B cell (primary cell): ENCODE measurements around the gene CCL3. TPM values are rescaled to one million over a fixed set of nuclear protein-coding genes. Genes with fewer than 3 reads are reported as not detected.
"Not testable (repeated sequence)": the region's sequence is repeated elsewhere in the genome, so short reads cannot be mapped to it uniquely, and the experiment has no call there.

Experiments
- ATAC-seq: fragments of 200-7000 bp; cut with Tn5 transposase; one replicate; pipeline ENCODE4 v1.10.0; 2021; ENCODE audit warnings: low read depth, mild to moderate bottlenecking, moderate number of reproducible peaks, moderate library complexity
- CTCF ChIA-PET: fragments of 350-600 bp; sonication (Branson Sonifier 250); formaldehyde crosslinking; loops from one replicate; lab custom pipeline; 2021; ENCODE audit warnings: antibody characterized with exemption, inconsistent platforms; lab: Charles Lee
- POLR2A ChIA-PET: fragments of 350-600 bp; sonication (Branson Sonifier 250); formaldehyde crosslinking; loops from one replicate; lab custom pipeline; 2021; ENCODE audit warnings: antibody characterized with exemption; lab: Charles Lee
- DNase-seq: peaks from one replicate; pipeline ENCODE4 v3.0.0; 2013
- H2AFZ ChIP-seq: 2 replicates; pipeline ENCODE4 v1.6.1; 2012; ENCODE audit warnings: mild to moderate bottlenecking, low read depth, low read length; ENCODE audit not compliant: insufficient read depth, poor library complexity, severe bottlenecking
- H3K27ac ChIP-seq, 2 donors: 1 replicate in 1 of 2; 2 replicates in 1 of 2; pipeline ENCODE4 v1.5.1; 2012 to 2013; ENCODE audit warnings: low read length in 2 of 2, mild to moderate bottlenecking in 2 of 2, moderate library complexity in 1 of 2
- H3K27me3 ChIP-seq, 4 experiments: fragments of 200-600 bp in 1 of 4; sonication (generic) in 1 of 4; replicated peaks in 1 of 4; 1 replicate in 2 of 4; 2 replicates in 2 of 4; pipeline versions ENCODE4 v1.6.1 to v1.7.0; 2013 to 2016; ENCODE audit warnings: low read length in 3 of 4, mild to moderate bottlenecking in 2 of 4, mixed read lengths in 1 of 4, moderate library complexity in 1 of 4; ENCODE audit not compliant: insufficient read depth in 4 of 4, control insufficient read depth in 3 of 4; ENCODE audit errors: control extremely low read depth in 1 of 4
- H3K36me3 ChIP-seq, 2 experiments: replicated peaks in 1 of 2; 1 replicate in 1 of 2; 2 replicates in 1 of 2; pipeline versions ENCODE4 v1.6.1 to v1.7.1; 2013; ENCODE audit warnings: low read length in 1 of 2; ENCODE audit not compliant: insufficient read depth in 2 of 2, control insufficient read depth in 1 of 2; ENCODE audit errors: control extremely low read depth in 1 of 2, extremely low read depth in 1 of 2
- H3K4me1 ChIP-seq, 2 donors: fragments of 200-600 bp in 1 of 2; sonication (generic) in 1 of 2; 1 replicate in 1 of 2; 2 replicates in 1 of 2; pipeline versions ENCODE4 v1.5.1 to v1.6.1; 2013 to 2017; ENCODE audit warnings: low read length in 2 of 2; ENCODE audit not compliant: control insufficient read depth in 2 of 2, insufficient read depth in 2 of 2
- H3K4me2 ChIP-seq: replicated peaks from 2 replicates; pipeline ENCODE3; 2012; ENCODE audit warnings: mild to moderate bottlenecking, low read depth, low read length; ENCODE audit not compliant: poor library complexity, severe bottlenecking
- H3K4me3 ChIP-seq, 5 experiments: fragments of 200-600 bp in 1 of 5; sonication (generic) in 1 of 5; 1 replicate in 3 of 5; 2 replicates in 2 of 5; pipeline versions ENCODE4 v1.5.1 to v1.7.0; 2011 to 2016; ENCODE audit warnings: low read length in 4 of 5, mild to moderate bottlenecking in 4 of 5, low read depth in 2 of 5, control low read depth in 1 of 5, moderate library complexity in 1 of 5; ENCODE audit not compliant: insufficient read depth in 1 of 5; ENCODE audit errors: control extremely low read depth in 1 of 5, extremely low read depth in 1 of 5
- H3K79me2 ChIP-seq: fragments of 200-600 bp; sonication (generic); one replicate; pipeline ENCODE4 v1.6.0; 2016; ENCODE audit warnings: low read length; ENCODE audit not compliant: control insufficient read depth, insufficient read depth
- H3K9ac ChIP-seq: fragments of 200-600 bp; sonication (generic); 2 replicates; pipeline ENCODE4 v1.6.1; 2017; ENCODE audit warnings: mild to moderate bottlenecking, low read length, moderate library complexity
- H3K9me3 ChIP-seq, 3 donors: one replicate each; pipeline versions ENCODE4 v1.6.1 to v1.7.1; 2013; ENCODE audit warnings: low read length in 2 of 3; ENCODE audit not compliant: control insufficient read depth in 2 of 3, insufficient read depth in 1 of 3; ENCODE audit errors: control extremely low read depth in 1 of 3
- H4K20me1 ChIP-seq: 2 replicates; pipeline ENCODE4 v1.6.0; 2012; ENCODE audit warnings: mild to moderate bottlenecking, low read length; ENCODE audit not compliant: insufficient read depth, control insufficient read depth, poor library complexity, severe bottlenecking
- H3K27ac Mint-ChIP-seq: one replicate; pipeline ENCODE4 v1.8.0; 2021; ENCODE audit warnings: mixed read lengths
- H3K27me3 Mint-ChIP-seq: one replicate; pipeline ENCODE4 v1.8.0; 2021; ENCODE audit warnings: mixed read lengths
- H3K4me1 Mint-ChIP-seq: one replicate; pipeline ENCODE4 v1.8.0; 2021; ENCODE audit warnings: mixed read lengths
- H3K4me3 Mint-ChIP-seq: one replicate; pipeline ENCODE4 v1.8.0; 2021; ENCODE audit warnings: mixed read lengths
- H3K9me3 Mint-ChIP-seq: one replicate; pipeline ENCODE4 v1.8.0; 2022; ENCODE audit warnings: mixed read lengths; ENCODE audit not compliant: insufficient read depth
- WGBS: methylation state at CpG from one replicate; pipeline ENCODE4 v1.1.5; 2013; ENCODE audit warnings: missing lambda C conversion rate; ENCODE audit not compliant: insufficient coverage; 5-methylcytosine and 5-hydroxymethylcytosine counted together
- intact Hi-C: fragments of 100-400 bp; cut with micrococcal nuclease; formaldehyde crosslinking; loops from one replicate; pipeline ENCODE4 v1.10.0; 2022
- polyA plus RNA-seq: library from polyadenylated mRNA; depleted of rRNA; stranded (reverse); fragments of >200 nt; gene quantifications from 2 replicates; pipeline ENCODE4 v1.2.3, GENCODE V29; 2012
- total RNA-seq, 2 donors: library from RNA; stranded (reverse); fragments of 120-200 nt in 1 of 2; gene quantifications; 1 replicate in 1 of 2; 2 replicates in 1 of 2; pipeline versions ENCODE4 v1.2.3 to v1.2.4, GENCODE V29; 2013 to 2022

The CCL3 gene
- total and polyA plus RNA-seq, 2 donors (not counting 1 experiment from before 2014, with no cell fraction given) = 5.7 to 31.3 TPM

DNA sequence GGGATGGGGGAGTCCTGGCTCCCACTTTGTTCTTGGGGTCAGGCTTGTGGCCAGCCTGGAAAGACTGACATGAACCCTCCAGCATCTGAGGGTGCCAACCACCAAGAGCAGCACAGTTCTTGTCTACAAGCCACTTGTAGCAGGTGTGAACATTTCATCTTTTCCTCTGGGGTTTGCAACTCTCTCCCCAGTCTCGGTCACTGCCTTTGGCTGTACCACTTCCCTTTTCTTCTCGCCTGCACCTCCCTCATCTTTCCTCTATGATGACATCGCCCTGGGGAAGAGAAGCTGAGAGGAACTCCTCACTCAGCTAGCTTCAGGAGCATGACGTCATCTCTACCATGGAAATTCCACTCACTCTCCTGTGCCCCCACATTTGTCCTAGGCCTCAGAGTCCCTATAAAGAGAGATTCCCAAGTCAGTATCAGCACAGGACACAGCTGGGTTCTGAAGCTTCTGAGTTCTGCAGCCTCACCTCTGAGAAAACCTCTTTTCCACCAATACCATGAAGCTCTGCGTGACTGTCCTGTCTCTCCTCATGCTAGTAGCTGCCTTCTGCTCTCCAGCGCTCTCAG lies 13.5 kb upstream of the CCL3 start, which contains the start of gene CCL4:
TSS of gene CCL4 (plus strand) at position 427 of the 575 bp plus-strand sequence. CDS start at position 506, 79 bp downstream.
- Histone ChIP-seq H3K27ac (peak within 1 kb of the TSS; percentile 41 to 69), H3K4me1 (peaks cover 49 to 58% of the 10 kb centered on the region in 2 donors), H3K27me3 (peaks cover 0 to 11% (median 4%) of the 10 kb centered on the region in 4 experiments), H3K4me3 (peak within 1 kb of the TSS in 3 of 5 experiments; percentile 19 to 41 (median 30)), H3K4me2 (peak within 1 kb of the TSS; percentile 50), H3K9ac (peak within 1 kb of the TSS; percentile 4)
- Mint-ChIP-seq H3K27ac (peak within 1 kb of the TSS; percentile 90), H3K27me3 (peaks cover 26% of the 10 kb centered on the region), H3K4me1 (peaks cover 61% of the 10 kb centered on the region), H3K4me3 (peak within 1 kb of the TSS; percentile 79)
- not testable (repeated sequence) for H3K9me3 Mint-ChIP-seq, H2AFZ ChIP-seq, H3K79me2 ChIP-seq, H4K20me1 ChIP-seq, H3K36me3 ChIP-seq, H3K9me3 ChIP-seq
- ChIA-PET CTCF (interaction anchor here (1.0 to 3.3 kb wide), 5 partner anchors 11 to 45 kb away, joined by 4 to 18 read pairs (median 6); partner anchors contain the start of gene CCL3), POLR2A (interaction anchor here (0.7 to 1.4 kb wide), 3 partner anchors 13 to 385 kb away, joined by 3 to 4 read pairs (median 3); partner anchors contain the start of gene CCL3)
- ATAC-seq = peak; percentile 89
- 0% methylated on average over 1 of the region's 6 CpGs for WGBS
- peak; percentile 74 for DNase-seq
- intact Hi-C loops = loop anchor here (1.0 to 2.0 kb wide), 2 partner anchors 13 to 15 kb away; partner anchors contain the start of gene CCL3

DNA sequence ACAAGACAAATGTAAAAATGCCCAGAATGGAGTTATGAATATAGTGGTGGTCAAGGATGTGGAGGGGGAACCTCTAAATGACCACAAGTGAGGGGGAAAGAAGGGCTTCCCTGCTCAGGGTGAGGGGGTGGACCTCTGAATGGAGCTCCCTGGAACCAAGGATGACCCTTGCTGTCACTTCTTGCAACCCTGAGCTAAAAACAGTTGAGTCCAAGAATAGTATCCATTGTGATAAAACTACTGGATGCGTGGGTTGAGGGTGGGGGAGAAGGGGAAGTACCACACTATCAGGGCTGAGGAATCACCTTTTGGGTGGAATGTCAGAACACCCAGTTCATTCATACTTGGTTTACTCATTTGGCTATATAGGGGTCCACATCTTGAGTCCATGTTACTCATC lies 9.1 kb upstream of the CCL3 start:
- H3K4me3 Mint-ChIP-seq, H2AFZ ChIP-seq, H4K20me1 ChIP-seq, POLR2A ChIA-PET, H3K27me3 ChIP-seq, H3K4me2 ChIP-seq, H3K36me3 ChIP-seq, H3K9me3 Mint-ChIP-seq, H3K9ac ChIP-seq, H3K27me3 Mint-ChIP-seq, H3K27ac ChIP-seq, ATAC-seq, H3K9me3 ChIP-seq, H3K4me3 ChIP-seq, DNase-seq, H3K79me2 ChIP-seq, intact Hi-C loops: not testable (repeated sequence)
- Mint-ChIP-seq H3K27ac (peak overlapping the region; percentile 1), H3K4me1 (peaks cover 63% of the 10 kb centered on the region)
- no CpG with 5 or more reads among the region's 1 CpG for WGBS
- H3K4me1 ChIP-seq = peaks cover 59 to 64% of the 10 kb centered on the region in 2 donors
- CTCF ChIA-PET = interaction anchor here (1.2 kb wide), 1 partner anchor 27 kb away, joined by 3 read pairs; no protein-coding TSS in a partner anchor
